Gastroesophageal sphincter (tissue), 4 donors: Measurements from ENCODE around the gene PTPN3. TPM values are rescaled to one million over a fixed set of nuclear protein-coding genes. Genes with fewer than 3 reads are reported as not detected.
"Not testable (repeated sequence)": the region's sequence is repeated elsewhere in the genome, so short reads cannot be mapped to it uniquely, and the experiment has no call there.

Experiments used
- ATAC-seq: fragments of 150-250 bp; one replicate; pipeline ENCODE4 v1.9.1; 2016; ENCODE audit warnings: mild to moderate bottlenecking, moderate library complexity
- H3K27ac ChIP-seq, 4 donors: fragments of 200-600 bp; sonication (generic) in 3 of 4; 1 replicate in 3 of 4; 2 replicates in 1 of 4; pipeline ENCODE4 v1.5.1; 2016 to 2019
- H3K27me3 ChIP-seq: fragments of 200-600 bp; sonication (generic); one replicate; pipeline ENCODE4 v1.5.1; 2019
- H3K36me3 ChIP-seq, 2 donors: fragments of 200-600 bp; sonication (generic); one replicate each; pipeline ENCODE4 v1.5.1; 2019; ENCODE audit warnings: control low read depth in 1 of 2
- H3K4me1 ChIP-seq, 3 donors: fragments of 200-600 bp; sonication (generic); 1 replicate in 2 of 3; 2 replicates in 1 of 3; pipeline ENCODE4 v1.5.1; 2016 to 2019; ENCODE audit warnings: control low read depth in 2 of 3
- H3K4me3 ChIP-seq, 2 donors: fragments of 200-600 bp; sonication (generic); one replicate each; pipeline ENCODE4 v1.5.1; 2019; ENCODE audit warnings: mild to moderate bottlenecking in 1 of 2, moderate library complexity in 1 of 2
- H3K9me3 ChIP-seq, 3 donors: fragments of 200-600 bp; sonication (generic); one replicate each; pipeline ENCODE4 v1.5.1; 2017 to 2019; ENCODE audit warnings: control low read depth in 2 of 3
- CTCF ChIP-seq, 4 experiments: fragments of 200-600 bp in 2 of 4; fragments of 450-650 bp in 2 of 4; sonication (generic) in 1 of 4; IDR thresholded peaks; one replicate each; pipeline ENCODE4 v1.5.1; 2017 to 2019; ENCODE audit warnings: antibody characterized with exemption in 4 of 4, mild to moderate bottlenecking in 2 of 4, moderate library complexity in 2 of 4
- EP300 ChIP-seq: sonication (generic); formaldehyde crosslinking; IDR thresholded peaks from one replicate; pipeline ENCODE4 v1.6.1; 2017; ENCODE audit warnings: antibody characterized with exemption, mild to moderate bottlenecking
- POLR2A ChIP-seq, 2 donors: fragments of 450-650 bp; IDR thresholded peaks; one replicate each; pipeline ENCODE4 v1.6.1; 2017; ENCODE audit warnings: antibody characterized with exemption in 2 of 2, mild to moderate bottlenecking in 2 of 2, moderate library complexity in 1 of 2
- POLR2AphosphoS5 ChIP-seq: sonication (generic); formaldehyde crosslinking; IDR thresholded peaks from one replicate; pipeline ENCODE4 v1.6.1; 2017; ENCODE audit warnings: antibody characterized with exemption
- WGBS, 2 donors: methylation state at CpG; one replicate each; pipeline ENCODE4 v1.1.5; 2018; ENCODE audit warnings: low coverage in 1 of 2; 5-methylcytosine and 5-hydroxymethylcytosine counted together
- total RNA-seq, 4 donors: library from RNA; depleted of rRNA; stranded (reverse); fragments of >200 nt; gene quantifications; one replicate each; pipeline ENCODE4 v1.1.0, GENCODE V29; 2016

The PTPN3 gene
- total RNA-seq, 4 donors from 2014 or later: 1.2 to 3.4 (median 1.6) TPM

GRCh38 chr9:109372246-109372645 is 125.9 kb downstream of the PTPN3 start:
- Histone ChIP-seq H3K4me3 (no peak overlapping the region), H3K36me3 (no peaks in the 10 kb centered on the region), H3K27me3 (no peaks in the 10 kb centered on the region), H3K27ac (no peak overlapping the region), H3K4me1 (no peaks in the 10 kb centered on the region), H3K9me3 (peaks cover 0 to 27% (median 0%) of the 10 kb centered on the region in 3 donors)
- 71% methylated on average over 3 of the region's 5 CpGs; no CpG with 5 or more reads in 1 of the 2 donors for WGBS, 2 donors
- ATAC-seq: no peak
- no peak for TF ChIP-seq CTCF (IDR thresholded peaks at IDR 0.05)
- TF ChIP-seq POLR2A (IDR thresholded peaks at IDR 0.05): no peak
- no peak for TF ChIP-seq EP300
- TF ChIP-seq POLR2AphosphoS5: no peak

- ATAC-seq: no peak
- no peak overlapping the region for H3K27ac ChIP-seq
- H3K27me3 ChIP-seq: no peaks in the 10 kb centered on the region
- 86 to 90% methylated on average over 1 of the region's 1 CpG for WGBS, 2 donors
- no peak overlapping the region for H3K4me3 ChIP-seq
- no peak for TF ChIP-seq POLR2A (IDR thresholded peaks at IDR 0.05)
- H3K36me3 ChIP-seq: no peaks in the 10 kb centered on the region
- no peaks in the 10 kb centered on the region for H3K4me1 ChIP-seq
- peaks cover 0 to 27% (median 0%) of the 10 kb centered on the region in 3 donors for H3K9me3 ChIP-seq
Measured at GRCh38 chr9:109371374-109371773, 126.7 kb downstream of the PTPN3 start.

GRCh38 chr9:109369285-109369684 is 128.8 kb downstream of the PTPN3 start:
- no peak for TF ChIP-seq POLR2A (IDR thresholded peaks at IDR 0.05)
- no peak for TF ChIP-seq EP300
- no peak for TF ChIP-seq CTCF (IDR thresholded peaks at IDR 0.05)
- no peak for TF ChIP-seq POLR2AphosphoS5
- Histone ChIP-seq H3K4me1 (no peaks in the 10 kb centered on the region), H3K27ac (no peak overlapping the region), H3K27me3 (no peaks in the 10 kb centered on the region), H3K36me3 (no peaks in the 10 kb centered on the region), H3K4me3 (no peak overlapping the region), H3K9me3 (peaks cover 0 to 27% (median 0%) of the 10 kb centered on the region in 3 donors)
- no peak for ATAC-seq
- WGBS, 2 donors: 61 to 73% methylated on average over 2 of the region's 2 CpGs

GRCh38 chr9:109360771-109361170 is 137.3 kb downstream of the PTPN3 start:
- TF ChIP-seq CTCF (IDR thresholded peaks at IDR 0.05) (no peak), POLR2A (IDR thresholded peaks at IDR 0.05) (no peak), POLR2AphosphoS5 (no peak), EP300 (no peak)
- WGBS, 2 donors: 54 to 66% methylated on average over 5 of the region's 5 CpGs
- no peaks in the 10 kb centered on the region for H3K36me3 ChIP-seq
- H3K4me1 ChIP-seq: no peaks in the 10 kb centered on the region
- H3K27ac ChIP-seq: no peak overlapping the region
- H3K9me3 ChIP-seq: no peaks in the 10 kb centered on the region
- no peaks in the 10 kb centered on the region for H3K27me3 ChIP-seq
- no peak for ATAC-seq
- H3K4me3 ChIP-seq: no peak overlapping the region

GRCh38 chr9:109358968-109359603 is 139.0 kb downstream of the PTPN3 start:
- not testable (repeated sequence) for ATAC-seq, H3K4me3 ChIP-seq, H3K4me1 ChIP-seq, H3K27ac ChIP-seq, H3K27me3 ChIP-seq, H3K36me3 ChIP-seq, H3K9me3 ChIP-seq
- 80 to 93% methylated on average over 3 to 8 of the region's 8 CpGs for WGBS, 2 donors

- peaks cover 4% of the 10 kb centered on the region for H3K27me3 ChIP-seq
- no peaks in the 10 kb centered on the region for H3K36me3 ChIP-seq
- H3K27ac ChIP-seq: no peak overlapping the region
- no peak for ATAC-seq
- no peaks in the 10 kb centered on the region for H3K9me3 ChIP-seq
- no peak for TF ChIP-seq POLR2AphosphoS5
- no peak for TF ChIP-seq CTCF (IDR thresholded peaks at IDR 0.05)
- no peak for TF ChIP-seq POLR2A (IDR thresholded peaks at IDR 0.05)
- no peak for TF ChIP-seq EP300
- no peak overlapping the region for H3K4me3 ChIP-seq
- no peaks in the 10 kb centered on the region for H3K4me1 ChIP-seq
- WGBS, 2 donors: 80 to 81% methylated on average over 10 to 13 of the region's 21 CpGs
Measured at GRCh38 chr9:109355564-109356297, 142.4 kb downstream of the PTPN3 start.
